Tibial artery (tissue), 4 donors: ENCODE results near the gene POLE.
"Not testable (repeated sequence)": the region's sequence is repeated elsewhere in the genome, so short reads cannot be mapped to it uniquely, and the experiment has no call there.

Experiments
- DNase-seq, 2 donors: peaks; one replicate each; pipeline ENCODE4 v3.0.0-alpha.2; 2019
- H3K27ac ChIP-seq, 2 donors: fragments of 200-600 bp; sonication (generic) in 1 of 2; 1 replicate in 1 of 2; 2 replicates in 1 of 2; pipeline ENCODE4 v1.5.1; 2018 to 2019; ENCODE audit warnings: mild to moderate bottlenecking in 1 of 2
- H3K27me3 ChIP-seq, 2 donors: fragments of 200-600 bp; sonication (generic) in 1 of 2; one replicate each; pipeline versions ENCODE4 v1.5.1 to v1.6.0; 2016 to 2019
- H3K36me3 ChIP-seq, 3 donors: fragments of 200-600 bp; sonication (generic) in 2 of 3; one replicate each; pipeline ENCODE4 v1.5.1; 2016 to 2019; ENCODE audit warnings: mild to moderate bottlenecking in 2 of 3
- H3K4me1 ChIP-seq, 4 donors: fragments of 200-600 bp; sonication (generic) in 2 of 4; 1 replicate in 3 of 4; 2 replicates in 1 of 4; pipeline ENCODE4 v1.5.1; 2016 to 2019
- H3K4me3 ChIP-seq, 2 donors: fragments of 200-600 bp; sonication (generic) in 1 of 2; 1 replicate in 1 of 2; 2 replicates in 1 of 2; pipeline ENCODE4 v1.5.1; 2018 to 2019; ENCODE audit warnings: mild to moderate bottlenecking in 2 of 2
- H3K9me3 ChIP-seq, 3 donors: fragments of 200-600 bp; sonication (generic) in 1 of 3; one replicate each; pipeline ENCODE4 v1.5.1; 2016 to 2019
- CTCF ChIP-seq, 2 experiments: fragments of 200-600 bp in 1 of 2; fragments of 450-650 bp in 1 of 2; IDR thresholded peaks; one replicate each; pipeline ENCODE4 v1.5.1; 2017 to 2019; ENCODE audit warnings: antibody characterized with exemption in 2 of 2, mild to moderate bottlenecking in 1 of 2, moderate library complexity in 1 of 2
- intact Hi-C: fragments of 100-400 bp; cut with DNase I; formaldehyde crosslinking; loops from one replicate; pipeline ENCODE4 v1.15.0; 2023; ENCODE audit warnings: low total_unique reads

Gene POLE

GRCh38 chr12:132702640-132703039 lies 15.5 kb upstream of the POLE start:
- DNase-seq, result no peak
- H3K27ac ChIP-seq, result no peak overlapping the region
- no peaks in the 10 kb centered on the region for H3K9me3 ChIP-seq
- no peak overlapping the region for H3K4me3 ChIP-seq
- H3K36me3 ChIP-seq, result peaks cover 32 to 68% (median 36%) of the 10 kb centered on the region in 3 donors
- H3K27me3 ChIP-seq, result no peaks in the 10 kb centered on the region
- TF ChIP-seq CTCF (IDR thresholded peaks at IDR 0.05), result no peak
- intact Hi-C loops, result no loop called here
- no peaks in the 10 kb centered on the region for H3K4me1 ChIP-seq

GRCh38 chr12:132700212-132700822 lies 13.2 kb upstream of the POLE start:
- no peaks in the 10 kb centered on the region for H3K9me3 ChIP-seq
- TF ChIP-seq CTCF (IDR thresholded peaks at IDR 0.05), result no peak

DNA sequence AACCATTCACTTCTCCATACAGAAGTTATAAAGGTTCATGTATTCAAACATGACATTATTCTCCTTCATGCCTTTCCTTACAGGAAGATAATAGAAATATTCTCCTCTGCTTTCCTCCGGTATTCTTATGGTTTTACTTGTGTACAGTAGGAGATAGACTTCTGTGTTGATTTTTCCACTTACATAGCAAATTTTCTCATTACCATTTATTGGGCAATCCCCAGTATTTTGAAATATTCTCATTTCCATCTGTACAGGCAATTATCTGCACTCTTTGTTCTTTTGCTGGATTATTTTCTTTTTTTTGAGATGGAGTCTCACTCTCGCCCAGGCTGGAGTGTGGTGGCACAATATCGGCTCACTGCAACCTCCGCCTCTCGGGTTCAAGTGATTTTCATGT lies 11.2 kb upstream of the POLE start:
- H3K27ac ChIP-seq, result no peak overlapping the region
- H3K4me3 ChIP-seq, result no peak overlapping the region
- no peaks in the 10 kb centered on the region for H3K27me3 ChIP-seq
- DNase-seq, result no peak
- no peak for TF ChIP-seq CTCF (IDR thresholded peaks at IDR 0.05)
- H3K36me3 ChIP-seq, result peaks cover 35 to 69% (median 38%) of the 10 kb centered on the region in 3 donors
- H3K4me1 ChIP-seq, result no peaks in the 10 kb centered on the region
- intact Hi-C loops, result no loop called here
- no peaks in the 10 kb centered on the region for H3K9me3 ChIP-seq

More at GRCh38 chr12:132700212-132700822, 13.2 kb upstream of the POLE start:
- intact Hi-C loops, result no loop called here
- no peaks in the 10 kb centered on the region for H3K27me3 ChIP-seq
- no peak for DNase-seq
- H3K36me3 ChIP-seq, result peaks cover 44 to 82% (median 48%) of the 10 kb centered on the region in 3 donors
- H3K27ac ChIP-seq, result no peak overlapping the region
- H3K4me3 ChIP-seq, result no peak overlapping the region
- no peaks in the 10 kb centered on the region for H3K4me1 ChIP-seq

DNA sequence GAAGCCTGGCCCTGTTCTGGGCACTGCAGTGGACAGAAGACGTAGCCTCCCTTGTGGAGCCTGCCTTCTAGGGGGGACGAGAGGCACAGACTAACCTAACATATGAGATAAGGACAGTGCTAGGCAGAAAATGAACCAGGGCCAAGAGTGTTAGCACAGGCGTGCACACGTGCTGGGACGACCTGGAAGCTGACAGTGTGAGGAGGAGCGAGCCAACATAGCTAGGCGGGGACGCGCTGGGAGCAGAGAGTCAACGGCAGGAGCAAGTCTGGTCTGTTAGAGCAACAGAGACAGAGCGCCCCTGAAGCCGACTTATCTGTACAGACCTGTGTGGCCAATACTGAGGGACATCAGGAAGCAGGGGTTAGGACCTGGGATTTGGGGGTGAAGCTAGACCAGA lies 8.3 kb upstream of the POLE start:
- no peak overlapping the region for H3K27ac ChIP-seq
- intact Hi-C loops, result no loop called here
- no peaks in the 10 kb centered on the region for H3K4me1 ChIP-seq
- H3K36me3 ChIP-seq, result peaks cover 23 to 48% (median 24%) of the 10 kb centered on the region in 3 donors
- no peaks in the 10 kb centered on the region for H3K9me3 ChIP-seq
- no peak for DNase-seq
- no peaks in the 10 kb centered on the region for H3K27me3 ChIP-seq
- no peak overlapping the region for H3K4me3 ChIP-seq
- TF ChIP-seq CTCF (IDR thresholded peaks at IDR 0.05), result no peak

GRCh38 chr12:132694888-132695287 lies 7.7 kb upstream of the POLE start:
- H3K27ac ChIP-seq, H3K9me3 ChIP-seq, H3K4me1 ChIP-seq, H3K27me3 ChIP-seq, DNase-seq, intact Hi-C loops, H3K4me3 ChIP-seq: not testable (repeated sequence)
- peaks cover 19 to 53% (median 24%) of the 10 kb centered on the region in 3 donors for H3K36me3 ChIP-seq

DNA sequence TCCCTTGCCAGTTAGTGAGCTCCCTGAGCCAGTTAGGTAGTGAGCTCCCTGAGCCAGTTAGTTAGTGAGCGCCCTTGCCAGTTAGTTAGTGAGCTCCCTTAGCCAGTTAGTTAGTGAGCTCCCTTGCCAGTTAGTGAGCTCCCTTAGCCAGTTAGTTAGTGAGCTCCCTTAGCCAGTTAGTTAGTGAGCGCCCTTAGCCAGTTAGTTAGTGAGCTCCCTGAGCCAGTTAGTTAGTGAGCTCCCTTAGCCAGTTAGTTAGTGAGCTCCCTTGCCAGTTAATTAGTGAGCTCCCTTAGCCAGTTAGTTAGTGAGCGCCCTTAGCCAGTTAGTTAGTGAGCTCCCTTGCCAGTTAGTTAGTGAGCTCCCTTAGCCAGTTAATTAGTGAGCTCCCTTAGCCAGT lies 4.9 kb upstream of the POLE start:
- H3K27ac ChIP-seq, H3K4me1 ChIP-seq, H3K27me3 ChIP-seq, intact Hi-C loops, DNase-seq, H3K4me3 ChIP-seq, H3K9me3 ChIP-seq: not testable (repeated sequence)
- H3K36me3 ChIP-seq, result peaks cover 5 to 31% (median 11%) of the 10 kb centered on the region in 3 donors

DNA sequence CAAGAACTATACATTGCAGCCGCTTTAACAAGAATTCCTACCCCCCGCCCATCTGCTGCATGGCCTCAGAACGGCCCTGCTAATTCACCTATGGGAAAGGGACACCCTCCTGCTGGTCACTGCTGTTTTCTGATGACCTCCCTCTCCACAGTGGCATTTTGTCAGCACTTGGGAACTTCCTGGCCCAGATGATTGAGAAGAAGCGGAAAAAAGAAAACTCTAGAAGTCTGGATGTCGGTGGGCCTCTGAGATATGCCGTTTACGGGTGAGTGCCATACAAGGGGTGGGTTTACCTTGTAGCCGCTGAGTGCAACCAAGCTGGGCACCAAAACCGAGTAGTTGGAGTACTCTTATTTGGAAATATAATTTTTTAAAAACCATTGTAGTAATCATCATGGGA lies 3.0 kb upstream of the POLE start:
- Histone ChIP-seq H3K9me3 (no peaks in the 10 kb centered on the region), H3K27ac (no peak overlapping the region), H3K36me3 (peaks cover 0 to 12% (median 0%) of the 10 kb centered on the region in 3 donors), H3K4me1 (peaks cover 0 to 26% (median 14%) of the 10 kb centered on the region in 4 donors), H3K27me3 (no peaks in the 10 kb centered on the region), H3K4me3 (no peak overlapping the region)
- intact Hi-C loops, result no loop called here
- TF ChIP-seq CTCF (IDR thresholded peaks at IDR 0.05), result no peak
- DNase-seq, result no peak
